ENCODE results near the gene TGFB3. TPM values are rescaled to one million over a fixed set of nuclear protein-coding genes. Genes with fewer than 3 reads are reported as not detected.

Gene TGFB3
- total and polyA plus RNA-seq, 10 donors = 4.0 to 61.0 (median 8.3) TPM

GRCh38 chr14:76022991-76023390, 41.2 kb upstream of the TGFB3 start:
- Histone ChIP-seq H3K9me3 (peaks cover 0 to 26% (median 24%) of the 10 kb centered on the region in 8 donors), H3K36me3 (peaks cover 0 to 68% (median 21%) of the 10 kb centered on the region in 6 donors), H3K4me1 (no peaks in the 10 kb centered on the region), H3K4me3 (no peak overlapping the region), H3K27ac (no peak overlapping the region), H3K27me3 (replicated peaks in 1 of 7) (no peaks in the 10 kb centered on the region)
- no peak for DNase-seq
- no peak for TF ChIP-seq POLR2AphosphoS5 (IDR thresholded peaks at IDR 0.05)
- no peak for TF ChIP-seq POLR2A (IDR thresholded peaks at IDR 0.05)
- no peak for TF ChIP-seq CTCF (IDR thresholded peaks at IDR 0.05 in 8 of 11, conservative IDR thresholded peaks at IDR 0.05 in 3 of 11)
- intact Hi-C loops (cut with DNase I; ENCODE audit: low total_unique reads) = no loop called here
- 94 to 100% (median 100%) methylated on average over 2 of the region's 2 CpGs for WGBS, 5 donors

- TF ChIP-seq POLR2A (IDR thresholded peaks at IDR 0.05) (no peak), POLR2AphosphoS5 (IDR thresholded peaks at IDR 0.05) (no peak), CTCF (IDR thresholded peaks at IDR 0.05 in 8 of 11, conservative IDR thresholded peaks at IDR 0.05 in 3 of 11) (no peak)
- peaks cover 0 to 80% (median 20%) of the 10 kb centered on the region in 6 donors for H3K36me3 ChIP-seq
- DNase-seq = no peak
Measured at GRCh38 chr14:76019676-76020075, 37.9 kb upstream of the TGFB3 start.

DNA sequence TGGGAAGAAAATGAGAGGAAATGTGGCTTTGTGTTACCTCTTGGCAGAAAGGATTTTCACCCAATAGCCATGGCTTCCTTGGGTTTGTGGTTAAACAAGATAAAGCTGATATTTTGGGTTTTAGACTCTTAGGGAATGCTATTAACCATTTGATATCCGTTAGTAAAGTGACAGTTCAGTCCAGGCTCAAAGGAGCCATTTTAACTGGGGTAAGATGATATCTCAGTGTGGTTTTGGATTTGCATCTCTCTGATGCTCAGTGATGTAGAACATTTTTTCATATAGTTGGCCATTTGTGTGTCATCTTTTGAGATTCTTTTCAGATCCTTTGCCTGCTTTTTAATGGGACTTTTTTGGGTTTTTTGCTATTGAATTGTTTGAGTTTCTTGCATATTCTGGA, 33.9 kb upstream of the TGFB3 start:
- no peaks in the 10 kb centered on the region for H3K4me1 ChIP-seq
- peaks cover 0 to 30% (median 24%) of the 10 kb centered on the region in 8 donors for H3K9me3 ChIP-seq
- no peak for TF ChIP-seq POLR2AphosphoS5 (IDR thresholded peaks at IDR 0.05)
- TF ChIP-seq CTCF (IDR thresholded peaks at IDR 0.05 in 8 of 11, conservative IDR thresholded peaks at IDR 0.05 in 3 of 11) = no peak
- TF ChIP-seq POLR2A (IDR thresholded peaks at IDR 0.05) = no peak
- no peaks in the 10 kb centered on the region for H3K27me3 ChIP-seq (replicated peaks in 1 of 7)
- H3K4me3 ChIP-seq = no peak overlapping the region
- H3K36me3 ChIP-seq = peaks cover 0 to 87% (median 11%) of the 10 kb centered on the region in 6 donors
- no peak overlapping the region for H3K27ac ChIP-seq
- no peak for DNase-seq
- intact Hi-C loops (cut with DNase I; ENCODE audit: low total_unique reads) = no loop called here
- WGBS, 5 donors = 45 to 86% (median 79%) methylated on average over 1 of the region's 1 CpG

More at GRCh38 chr14:76019676-76020075, 37.9 kb upstream of the TGFB3 start:
- intact Hi-C loops (cut with DNase I; ENCODE audit: low total_unique reads) = no loop called here
- WGBS, 5 donors = 94 to 100% (median 96%) methylated on average over 2 of the region's 2 CpGs
- Histone ChIP-seq H3K9me3 (peaks cover 0 to 30% (median 24%) of the 10 kb centered on the region in 8 donors), H3K4me1 (no peaks in the 10 kb centered on the region), H3K27me3 (replicated peaks in 1 of 7) (no peaks in the 10 kb centered on the region), H3K27ac (no peak overlapping the region), H3K4me3 (no peak overlapping the region)

- DNase-seq = no peak
- TF ChIP-seq CTCF (IDR thresholded peaks at IDR 0.05 in 8 of 11, conservative IDR thresholded peaks at IDR 0.05 in 3 of 11) = no peak
- TF ChIP-seq POLR2AphosphoS5 (IDR thresholded peaks at IDR 0.05) = no peak
- no peak for TF ChIP-seq POLR2A (IDR thresholded peaks at IDR 0.05)
- intact Hi-C loops (cut with DNase I; ENCODE audit: low total_unique reads) = no loop called here
- H3K27ac ChIP-seq = no peak overlapping the region
- H3K36me3 ChIP-seq = peaks cover 0 to 82% (median 10%) of the 10 kb centered on the region in 6 donors
- no peaks in the 10 kb centered on the region for H3K27me3 ChIP-seq (replicated peaks in 1 of 7)
- 84 to 100% (median 93%) methylated on average over 1 of the region's 1 CpG for WGBS, 5 donors
- no peak overlapping the region for H3K4me3 ChIP-seq
- peaks cover 0 to 28% (median 21%) of the 10 kb centered on the region in 8 donors for H3K9me3 ChIP-seq
- H3K4me1 ChIP-seq = no peaks in the 10 kb centered on the region
Measured at GRCh38 chr14:76015191-76015590, 33.4 kb upstream of the TGFB3 start.
